22Rv1 (cell line): Measurements from ENCODE around the gene SMARCAD1.
A peak's percentile ranks its signal among the peaks of the same experiment; 100 is the strongest.
"Not testable (repeated sequence)": the region's sequence is repeated elsewhere in the genome, so short reads cannot be mapped to it uniquely, and the experiment has no call there.

Experiments used
- H3K27ac ChIP-seq: fragments of 450-650 bp; 2 replicates; pipeline ENCODE4 v1.5.1; 2017
- CTCF ChIP-seq: fragments of 450-650 bp; IDR thresholded peaks from 2 replicates; pipeline ENCODE4 v1.5.1; 2017; ENCODE audit warnings: mild to moderate bottlenecking
- ZFX ChIP-seq: fragments of 450-650 bp; IDR thresholded peaks from 2 replicates; pipeline ENCODE4 v1.6.1; 2017; ENCODE audit warnings: antibody characterized with exemption, borderline replicate concordance

The SMARCAD1 gene

GRCh38 chr4:94290245-94290644 lies 82.6 kb downstream of the SMARCAD1 start:
- TF ChIP-seq CTCF, result no peak
- no peak for TF ChIP-seq ZFX

GRCh38 chr4:94293981-94294380 lies 86.3 kb downstream of the SMARCAD1 start:
- not testable (repeated sequence) for H3K27ac ChIP-seq

More at GRCh38 chr4:94290245-94290644, 82.6 kb downstream of the SMARCAD1 start:
- H3K27ac ChIP-seq, result no peak overlapping the region

GRCh38 chr4:94295473-94295872 lies 87.8 kb downstream of the SMARCAD1 start:
- not testable (repeated sequence) for H3K27ac ChIP-seq

- TF ChIP-seq ZFX, result no peak
- H3K27ac ChIP-seq, result no peak overlapping the region
Observed at GRCh38 chr4:94298725-94299252, 91.1 kb downstream of the SMARCAD1 start.

GRCh38 chr4:94302191-94302590 lies 94.5 kb downstream of the SMARCAD1 start:
- H3K27ac ChIP-seq, result no peak overlapping the region
- TF ChIP-seq ZFX, result no peak
- TF ChIP-seq CTCF, result no peak

- TF ChIP-seq CTCF (peak; percentile 88), ZFX (no peak)
- no peak overlapping the region for H3K27ac ChIP-seq
Observed at GRCh38 chr4:94304365-94304971, 96.8 kb downstream of the SMARCAD1 start.

- no peak overlapping the region for H3K27ac ChIP-seq
- TF ChIP-seq CTCF (no peak), ZFX (no peak)
Observed at GRCh38 chr4:94305466-94306225, 98.0 kb downstream of the SMARCAD1 start.

GRCh38 chr4:94306713-94307112 lies 99.0 kb downstream of the SMARCAD1 start:
- no peak overlapping the region for H3K27ac ChIP-seq
- TF ChIP-seq CTCF (no peak), ZFX (no peak)
